HG03025 (cell line): ENCODE measurements around the gene APC.

Source experiments
- ATAC-seq: cut with Tn5 transposase; IDR thresholded peaks from one replicate; pipeline ENCODE4 v1.9.1; 2021; ENCODE audit warnings: mild to moderate bottlenecking, moderate library complexity; ENCODE audit not compliant: unreplicated experiment, low FRiP score

Gene APC

GRCh38 chr5:112776301-112776856 is 38.7 kb downstream of the APC start:
- no peak for ATAC-seq

DNA sequence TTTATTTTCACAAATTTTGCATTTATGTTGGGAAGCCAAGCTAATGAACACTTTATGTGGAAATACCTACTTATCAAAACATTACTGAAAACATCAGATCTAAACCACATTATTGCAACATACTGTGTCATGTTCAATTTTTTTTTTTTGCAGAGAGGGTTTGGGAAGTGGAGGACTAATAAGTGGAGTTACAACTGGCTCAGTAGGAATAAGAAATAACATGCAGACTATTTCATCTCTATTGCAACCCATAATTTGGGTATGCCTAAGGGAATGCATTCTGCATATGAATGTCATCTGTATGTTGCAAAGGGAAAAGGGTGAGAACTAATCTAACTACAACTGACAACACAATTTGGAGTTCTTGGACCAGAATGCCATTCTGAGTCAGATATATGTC is 41.8 kb downstream of the APC start:
- no peak for ATAC-seq

DNA sequence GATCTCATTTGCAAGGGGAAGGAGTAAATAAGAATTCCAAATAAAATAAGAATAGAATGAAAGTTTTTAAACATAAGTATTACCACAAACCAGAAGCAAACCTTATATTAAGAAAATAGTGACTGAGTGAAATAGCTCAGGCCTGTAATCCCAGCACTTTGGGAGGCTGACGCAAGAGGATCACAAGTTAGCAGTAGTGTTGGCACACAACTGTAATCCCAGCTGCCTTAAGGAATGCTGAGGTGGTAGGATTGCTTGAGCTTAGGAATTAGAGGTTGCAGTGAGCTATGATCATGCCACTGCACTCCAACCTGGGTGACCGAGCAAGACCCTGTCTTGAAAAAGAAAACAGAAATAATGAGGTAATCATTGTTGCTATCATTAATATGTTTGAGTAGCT is 47.0 kb downstream of the APC start:
- ATAC-seq, result no peak

DNA sequence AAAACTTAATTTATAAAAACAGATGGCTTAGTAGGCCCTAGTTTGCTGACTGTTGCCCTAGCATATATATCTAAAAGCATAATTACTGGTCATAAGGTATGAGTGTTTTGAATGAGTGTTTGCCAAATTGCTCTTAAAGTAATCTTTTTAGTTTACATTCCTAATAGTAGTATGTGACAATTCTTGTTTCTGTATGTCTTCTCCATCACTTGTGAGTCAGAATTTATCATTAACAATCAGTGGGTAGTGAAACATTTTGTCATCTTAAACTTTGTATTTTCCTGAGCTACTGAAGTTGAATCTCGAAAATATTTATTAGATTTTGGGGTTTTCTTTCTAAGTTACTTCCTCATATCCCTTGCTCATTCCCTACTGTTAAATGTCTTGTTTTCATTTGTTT is 49.6 kb downstream of the APC start:
- ATAC-seq, result no peak

DNA sequence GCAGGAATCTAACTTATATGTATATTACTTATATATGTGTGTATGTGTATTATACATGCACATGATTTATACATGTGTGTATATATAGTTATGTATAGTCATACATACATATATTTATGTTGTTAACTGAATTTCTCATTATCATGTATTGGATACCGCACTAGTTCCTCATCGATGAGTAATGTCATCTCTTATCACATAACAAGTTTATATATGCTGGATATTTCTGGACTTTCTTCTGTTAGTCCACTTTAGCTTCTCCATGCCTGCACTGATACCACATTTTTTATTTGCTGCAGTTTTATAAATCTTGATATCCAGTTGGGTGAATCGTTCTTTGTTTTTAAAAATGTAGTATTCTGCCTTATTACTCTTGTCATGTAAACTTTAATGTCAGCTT is 50.2 kb downstream of the APC start:
- ATAC-seq, result no peak

DNA sequence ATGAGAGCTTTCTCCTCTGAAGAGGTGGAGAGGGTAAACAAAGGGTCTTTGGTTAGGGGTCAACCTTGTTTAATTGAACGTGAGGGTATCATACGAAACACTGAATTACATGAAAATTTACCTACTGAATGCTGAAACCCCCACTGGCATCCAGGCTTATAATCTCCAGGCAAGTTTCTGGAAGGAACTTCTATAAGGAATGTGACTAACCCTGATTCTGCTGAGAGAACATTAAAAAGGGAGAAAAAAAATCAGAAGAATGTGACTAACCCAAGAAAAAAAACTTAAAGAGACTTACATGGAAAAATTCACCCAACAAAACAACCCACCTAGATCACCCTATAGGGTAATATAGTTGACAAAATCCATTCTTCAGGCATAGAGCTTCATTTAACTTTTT is 55.5 kb downstream of the APC start:
- ATAC-seq, result no peak

DNA sequence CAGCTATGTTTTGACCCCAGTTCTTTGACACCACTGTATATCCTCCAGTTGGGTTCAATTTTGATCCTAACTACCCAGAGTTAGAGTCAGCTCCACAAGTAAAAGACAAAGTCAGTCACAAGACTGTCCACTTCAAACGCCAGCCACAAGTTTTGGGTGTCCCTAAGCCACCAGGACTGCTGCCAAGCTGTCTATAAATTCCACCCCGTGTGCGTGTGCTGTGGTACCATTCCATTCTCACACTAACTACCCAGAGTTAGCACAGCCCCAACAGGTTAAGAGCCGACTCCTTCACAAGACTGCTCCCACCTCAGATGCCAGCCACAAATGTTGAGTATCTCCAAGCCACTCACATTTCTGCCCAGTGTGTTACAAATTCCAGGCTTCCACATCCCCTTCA is 56.7 kb downstream of the APC start:
- no peak for ATAC-seq

DNA sequence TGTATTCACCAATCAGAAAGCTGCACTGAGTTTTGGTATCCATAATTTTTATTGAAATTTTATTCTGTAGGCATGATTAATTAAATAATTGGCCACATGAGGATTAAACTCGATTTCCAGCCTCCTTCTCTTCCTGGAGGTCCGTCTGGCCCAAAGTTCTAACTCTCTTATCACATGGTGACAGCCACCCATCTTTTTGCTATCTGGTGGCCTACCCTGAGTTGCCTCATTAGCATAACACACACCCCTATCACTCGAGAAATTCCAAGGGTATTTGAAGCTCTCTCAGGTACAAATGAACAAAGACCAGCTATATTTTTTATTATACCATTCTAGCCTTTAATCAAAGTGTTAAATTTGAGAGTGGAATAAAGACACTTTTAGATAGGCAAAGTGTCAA is 57.7 kb downstream of the APC start:
- ATAC-seq, result no peak

- no peak for ATAC-seq
Measured at GRCh38 chr5:112795944-112796678, 58.4 kb downstream of the APC start.

DNA sequence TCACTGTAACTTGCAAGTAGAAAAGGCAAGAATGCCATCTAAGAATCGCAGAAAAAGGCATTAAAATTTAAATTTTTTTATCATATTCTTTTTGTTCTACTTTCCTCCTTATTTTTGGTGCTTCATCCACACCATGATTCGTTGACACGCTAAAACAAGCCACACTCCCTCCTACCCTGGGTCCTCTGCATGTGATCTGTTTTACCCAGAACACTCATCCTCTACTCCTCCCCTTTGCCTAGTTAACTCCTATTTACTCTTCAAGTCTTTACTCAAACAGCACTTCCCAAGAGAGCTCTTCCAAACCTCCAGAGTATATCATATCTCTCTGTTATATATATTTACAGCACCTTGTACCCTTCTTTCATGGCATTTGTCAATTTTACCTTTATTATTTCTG is 62.0 kb downstream of the APC start:
- ATAC-seq, result no peak

- no peak for ATAC-seq
Measured at GRCh38 chr5:112800891-112801290, 63.2 kb downstream of the APC start.

GRCh38 chr5:112811023-112811422 is 73.3 kb downstream of the APC start:
- ATAC-seq, result no peak

DNA sequence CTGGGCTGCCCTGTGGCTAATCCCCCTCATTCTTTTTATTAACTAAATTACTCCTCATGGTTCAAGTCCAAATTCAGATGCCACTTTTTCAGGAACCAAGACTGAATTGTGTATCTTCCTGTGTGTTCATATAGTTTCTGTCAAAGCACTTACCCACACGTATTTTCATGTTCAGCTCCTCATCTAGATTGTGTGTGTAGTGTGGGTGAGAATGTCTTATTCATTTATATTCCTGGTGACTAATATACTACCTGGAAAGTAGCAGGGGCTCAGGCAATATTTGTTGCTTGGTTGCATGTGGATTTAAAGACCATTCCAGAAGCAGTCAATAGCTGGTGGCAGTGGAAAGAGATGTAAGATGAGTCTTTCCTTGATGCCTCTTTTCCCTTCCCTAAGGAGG is 74.9 kb downstream of the APC start:
- ATAC-seq, result no peak

DNA sequence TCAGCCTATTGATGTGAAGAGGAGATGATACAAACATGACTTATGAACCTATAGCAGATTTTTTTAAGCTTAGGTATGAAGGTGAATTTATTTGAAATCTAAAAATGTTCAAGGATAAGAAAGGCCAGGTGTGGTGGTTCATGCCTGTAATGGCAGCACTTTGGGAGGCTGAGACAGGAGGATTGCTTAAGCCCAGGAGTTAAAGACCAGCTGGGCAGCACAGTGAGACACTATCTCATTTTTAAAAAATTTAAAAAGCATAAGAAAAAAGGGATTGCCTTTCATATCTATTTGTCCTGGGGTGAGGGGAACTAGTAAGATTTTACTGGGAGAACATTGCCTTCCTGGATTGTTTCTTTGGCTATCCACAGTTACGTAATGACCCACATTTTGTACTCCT is 82.6 kb downstream of the APC start:
- no peak for ATAC-seq

GRCh38 chr5:112822456-112822855 is 84.8 kb downstream of the APC start:
- no peak for ATAC-seq

DNA sequence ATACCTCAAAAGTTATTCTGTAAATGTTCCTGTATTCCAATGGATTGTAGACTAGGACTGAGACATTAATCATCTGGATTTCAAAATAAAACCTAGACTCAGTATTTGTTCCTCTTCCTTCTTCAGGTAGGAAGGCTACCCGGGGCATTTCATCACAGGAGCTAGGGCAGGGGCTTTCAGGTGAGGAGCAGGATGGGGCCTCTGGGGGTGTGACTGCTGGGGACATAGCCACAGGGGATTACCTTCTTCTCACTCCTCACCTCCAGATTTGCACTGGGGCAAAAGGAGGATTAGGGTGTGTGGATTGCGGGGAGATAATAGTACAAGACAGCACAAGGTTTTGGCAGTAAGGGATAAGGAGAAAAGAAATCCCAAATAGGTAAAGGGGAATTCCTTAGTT is 85.5 kb downstream of the APC start:
- ATAC-seq, result no peak

DNA sequence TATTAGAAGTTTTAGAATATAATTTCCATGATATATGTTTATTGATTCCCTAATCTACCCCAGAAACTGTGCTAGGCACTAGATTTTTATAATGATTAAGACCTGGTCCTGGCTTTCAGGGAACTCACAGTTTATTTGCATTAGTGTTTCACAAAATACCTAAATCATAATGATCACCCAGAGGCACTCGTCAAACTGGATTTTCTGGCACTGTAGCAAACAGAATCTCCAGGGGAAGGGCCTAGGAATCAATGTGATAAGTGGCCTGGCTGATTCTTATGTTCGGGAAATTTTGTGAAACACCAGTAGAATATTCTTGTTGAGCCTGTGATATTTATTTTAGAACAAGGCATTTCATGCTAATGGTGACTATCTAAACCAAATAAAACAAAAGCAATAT is 86.0 kb downstream of the APC start:
- no peak for ATAC-seq

GRCh38 chr5:112824197-112824596 is 86.5 kb downstream of the APC start:
- ATAC-seq, result no peak

- ATAC-seq, result no peak
Measured at GRCh38 chr5:112830378-112830777, 92.7 kb downstream of the APC start.

DNA sequence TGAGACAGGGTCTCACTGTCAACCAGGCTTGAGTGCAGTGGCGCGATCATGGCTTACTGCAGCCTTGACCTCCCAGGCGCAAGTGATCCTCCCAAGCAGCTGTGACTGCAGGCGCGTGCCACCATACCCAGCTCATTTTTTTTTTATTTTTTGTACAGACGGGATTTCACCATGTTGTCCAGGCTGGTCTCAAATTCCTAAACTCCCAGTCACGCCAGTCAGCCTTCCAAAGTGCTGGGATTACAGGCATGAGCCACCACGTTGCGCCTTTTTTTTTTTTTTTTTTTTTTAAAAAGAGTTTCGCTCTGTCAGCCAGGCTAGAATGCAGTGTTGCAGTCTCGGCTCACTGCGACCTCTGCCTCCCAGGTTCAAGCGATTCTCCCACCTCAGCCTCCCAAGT is 96.3 kb downstream of the APC start:
- no peak for ATAC-seq

GRCh38 chr5:112844489-112844888 is 106.8 kb downstream of the APC start:
- no peak for ATAC-seq

- no peak for ATAC-seq
Measured at GRCh38 chr5:112846556-112846955, 108.9 kb downstream of the APC start.

- ATAC-seq, result no peak
Measured at GRCh38 chr5:112847306-112847705, 109.6 kb downstream of the APC start.
